DOHH2 (cell line): ENCODE results near the gene PCDH9.

Experiments
- H3F3A ChIP-seq: fragments of 200-600 bp; sonication (generic), shearing (Covaris generic); 2 replicates; pipeline ENCODE4 v1.6.0; 2016; ENCODE audit warnings: antibody characterized with exemption, mild to moderate bottlenecking; ENCODE audit not compliant: control insufficient read depth, insufficient read depth
- H3K27ac ChIP-seq: fragments of 200-600 bp; sonication (generic); 2 replicates; pipeline ENCODE4 v1.5.1; 2014; ENCODE audit warnings: low read depth, mild to moderate bottlenecking, low read length, moderate library complexity
- H3K27me3 ChIP-seq: fragments of 200-600 bp; sonication (generic); 2 replicates; pipeline ENCODE4 v1.6.1; 2014; ENCODE audit warnings: mild to moderate bottlenecking, low read length, mixed read lengths; ENCODE audit not compliant: control insufficient read depth
- H3K36me3 ChIP-seq: fragments of 200-600 bp; sonication (generic); 2 replicates; pipeline ENCODE4 v1.6.1; 2014; ENCODE audit warnings: mild to moderate bottlenecking, low read length, moderate library complexity, mixed read lengths; ENCODE audit not compliant: control insufficient read depth
- H3K4me1 ChIP-seq: fragments of 200-600 bp; sonication (generic); 2 replicates; pipeline ENCODE4 v1.6.1; 2014; ENCODE audit warnings: mild to moderate bottlenecking, low read length, mixed read lengths; ENCODE audit not compliant: control insufficient read depth
- H3K4me2 ChIP-seq: fragments of 200-600 bp; sonication (generic); 2 replicates; pipeline ENCODE4 v1.6.0; 2014; ENCODE audit warnings: mild to moderate bottlenecking, low read length, moderate library complexity
- H3K4me3 ChIP-seq: fragments of 200-600 bp; sonication (generic); 2 replicates; pipeline ENCODE4 v1.5.1; 2014; ENCODE audit warnings: mild to moderate bottlenecking, low read length, mixed read lengths
- H3K79me2 ChIP-seq: fragments of 200-600 bp; sonication (generic); 2 replicates; pipeline ENCODE4 v1.6.1; 2014; ENCODE audit warnings: mild to moderate bottlenecking, low read length, mixed read lengths; ENCODE audit not compliant: control insufficient read depth
- H3K9me2 ChIP-seq: fragments of 200-600 bp; sonication (generic); replicated peaks from 2 replicates; pipeline ENCODE4 v1.6.1; 2014; ENCODE audit warnings: mild to moderate bottlenecking, low read length, mixed read lengths; ENCODE audit not compliant: control insufficient read depth
- H3K9me3 ChIP-seq: fragments of 200-600 bp; sonication (generic); 2 replicates; pipeline ENCODE4 v1.6.1; 2014; ENCODE audit warnings: antibody characterized with exemption, low read length, mixed read lengths; ENCODE audit not compliant: control insufficient read depth, insufficient read depth
- H4K20me1 ChIP-seq: fragments of 200-600 bp; sonication (generic); 2 replicates; pipeline ENCODE4 v1.6.0; 2014; ENCODE audit warnings: low read depth, mild to moderate bottlenecking, antibody characterized with exemption, low read length, moderate library complexity; ENCODE audit not compliant: control insufficient read depth, insufficient read depth
- CTCF ChIP-seq: fragments of 200-600 bp; sonication (generic); IDR thresholded peaks from one replicate; pipeline ENCODE4 v1.5.1; 2014; ENCODE audit warnings: antibody characterized with exemption, mild to moderate bottlenecking, low read depth, low read length; ENCODE audit not compliant: poor library complexity, severe bottlenecking
- EZH2phosphoT487 ChIP-seq: fragments of 200-600 bp; sonication (generic); IDR thresholded peaks from 2 replicates; pipeline ENCODE4 v1.6.1; 2017; ENCODE audit warnings: borderline replicate concordance, mild to moderate bottlenecking, antibody characterized with exemption, low read length, moderate library complexity, mixed read lengths

Gene PCDH9

GRCh38 chr13:66962953-66963352 lies 267.2 kb downstream of the PCDH9 start:
- Histone ChIP-seq H3K9me2 (no peaks in the 10 kb centered on the region), H3K36me3 (no peaks in the 10 kb centered on the region), H3K4me2 (no peak overlapping the region), H3K9me3 (no peaks in the 10 kb centered on the region), H3K4me3 (no peak overlapping the region), H3K4me1 (no peaks in the 10 kb centered on the region), H4K20me1 (no peaks in the 10 kb centered on the region), H3K27me3 (no peaks in the 10 kb centered on the region), H3K79me2 (no peaks in the 10 kb centered on the region), H3F3A (no peaks in the 10 kb centered on the region), H3K27ac (no peak overlapping the region)
- TF ChIP-seq EZH2phosphoT487 = no peak
- no peak for TF ChIP-seq CTCF

- H3K4me3 ChIP-seq = no peak overlapping the region
- no peaks in the 10 kb centered on the region for H3K4me1 ChIP-seq
Measured at GRCh38 chr13:66958611-66959010, 271.5 kb downstream of the PCDH9 start.

GRCh38 chr13:66952507-66952906 lies 277.6 kb downstream of the PCDH9 start:
- Histone ChIP-seq H3K27ac (no peak overlapping the region), H3F3A (no peaks in the 10 kb centered on the region), H3K36me3 (no peaks in the 10 kb centered on the region), H3K9me2 (no peaks in the 10 kb centered on the region), H3K4me1 (no peaks in the 10 kb centered on the region), H4K20me1 (no peaks in the 10 kb centered on the region), H3K79me2 (no peaks in the 10 kb centered on the region), H3K27me3 (no peaks in the 10 kb centered on the region), H3K9me3 (no peaks in the 10 kb centered on the region), H3K4me3 (no peak overlapping the region), H3K4me2 (no peak overlapping the region)
- TF ChIP-seq CTCF (no peak), EZH2phosphoT487 (no peak)

More at GRCh38 chr13:66958611-66959010, 271.5 kb downstream of the PCDH9 start:
- Histone ChIP-seq H3K9me3 (no peaks in the 10 kb centered on the region), H3F3A (no peaks in the 10 kb centered on the region), H3K27me3 (no peaks in the 10 kb centered on the region), H3K4me2 (no peak overlapping the region), H3K9me2 (no peaks in the 10 kb centered on the region), H3K79me2 (no peaks in the 10 kb centered on the region), H3K27ac (no peak overlapping the region), H4K20me1 (no peaks in the 10 kb centered on the region), H3K36me3 (no peaks in the 10 kb centered on the region)
- TF ChIP-seq CTCF (no peak), EZH2phosphoT487 (no peak)

- H3K4me2 ChIP-seq = no peak overlapping the region
- no peaks in the 10 kb centered on the region for H3K79me2 ChIP-seq
Measured at GRCh38 chr13:66951426-66951825, 278.7 kb downstream of the PCDH9 start.

More at GRCh38 chr13:66951426-66951825, 278.7 kb downstream of the PCDH9 start:
- Histone ChIP-seq H3K27me3 (no peaks in the 10 kb centered on the region), H3K36me3 (no peaks in the 10 kb centered on the region), H3K27ac (no peak overlapping the region), H4K20me1 (no peaks in the 10 kb centered on the region), H3K4me3 (no peak overlapping the region), H3K4me1 (no peaks in the 10 kb centered on the region), H3K9me3 (no peaks in the 10 kb centered on the region), H3K9me2 (no peaks in the 10 kb centered on the region), H3F3A (no peaks in the 10 kb centered on the region)
- TF ChIP-seq EZH2phosphoT487 (no peak), CTCF (no peak)
